Measurements from ENCODE around the gene ATP13A1.

The ATP13A1 gene

DNA sequence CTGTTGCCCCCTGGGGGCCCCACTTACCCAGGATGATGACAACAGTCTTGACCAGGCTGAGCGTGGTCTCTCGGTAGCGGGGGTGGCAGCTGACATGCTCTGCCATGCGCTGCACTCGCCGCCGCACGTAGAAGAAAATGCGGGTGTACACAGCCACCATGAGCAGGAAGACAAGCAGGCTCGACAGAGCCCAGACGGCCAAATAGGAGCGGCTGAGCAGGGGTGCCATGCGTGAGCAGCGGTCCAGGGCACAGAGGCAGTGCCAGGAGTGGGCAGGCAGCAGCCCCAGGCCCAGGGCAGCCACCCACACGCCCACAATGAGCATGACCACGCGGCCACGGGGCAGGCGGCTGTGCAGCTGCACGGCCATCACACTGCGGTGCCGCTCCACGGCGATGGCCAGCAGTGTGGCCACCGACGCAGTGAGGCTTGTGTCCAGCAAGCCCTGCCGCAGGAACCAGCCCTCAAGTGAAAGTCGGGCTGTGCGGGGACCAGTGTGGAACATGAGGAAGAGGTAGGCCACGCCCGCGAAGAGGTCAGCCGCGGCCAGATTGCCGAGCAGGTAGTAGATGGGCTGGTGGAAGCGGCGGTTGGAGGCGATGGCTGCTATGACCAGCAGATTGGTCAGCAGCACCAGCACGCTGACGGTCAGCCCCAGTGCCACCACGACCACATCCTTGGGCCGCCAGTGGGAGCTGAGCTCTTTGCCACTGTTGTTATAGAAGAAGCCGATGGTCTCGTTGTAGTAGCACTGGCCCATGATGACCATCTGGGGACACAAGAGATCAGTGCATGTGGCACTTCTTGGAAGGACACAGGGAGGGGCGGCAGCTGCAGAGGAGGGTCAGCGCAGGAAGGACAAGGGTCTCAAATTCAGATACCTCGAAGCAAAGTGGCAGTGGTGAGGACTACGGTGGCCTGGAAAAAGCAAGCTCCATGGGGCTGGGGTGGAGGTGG lies 36.7 kb downstream of the ATP13A1 start:
- WGBS = 96% methylated on average over 47 of the region's 48 CpGs

DNA sequence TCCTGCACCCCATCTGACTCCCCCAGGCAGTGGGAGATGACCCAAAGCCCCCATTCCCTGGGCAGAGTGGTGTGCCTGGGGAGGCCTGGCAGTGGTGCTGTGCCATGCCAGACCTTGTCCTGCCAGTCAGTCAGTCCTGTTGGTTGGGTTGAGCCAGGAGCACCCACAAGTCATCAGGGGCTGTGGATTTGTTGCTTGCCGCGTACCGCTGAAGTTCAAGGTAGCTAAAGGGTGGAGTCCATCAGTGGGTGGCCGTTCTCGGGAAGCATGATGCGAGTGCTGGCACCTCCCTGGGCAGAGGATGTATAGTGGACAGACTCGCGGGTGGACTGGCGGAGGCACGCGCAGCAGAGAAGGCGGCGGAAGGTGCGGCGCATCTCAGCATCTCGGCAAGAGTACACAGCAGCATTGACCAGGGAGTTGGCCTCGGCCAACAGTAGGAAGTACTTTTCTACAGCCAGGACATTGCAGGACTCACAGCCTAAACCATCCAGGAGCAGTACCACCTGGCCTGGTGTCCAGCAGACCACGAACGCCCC lies 39.4 kb downstream of the ATP13A1 start:
- Histone ChIP-seq H3K14ac (ENCODE audit: low read length in 2 of 2) (no peak overlapping the region), H3K23ac (ENCODE audit: low read length in 2 of 2) (no peak overlapping the region), H3K9ac (ENCODE audit: low read length) (no peak overlapping the region), H4K8ac (ENCODE audit: low read length) (no peak overlapping the region), H3K27me3 (ENCODE audit: control insufficient read depth in 1 of 2, insufficient read depth in 1 of 2, low read length in 2 of 2) (peaks cover 0 to 6% of the 10 kb centered on the region in 2 experiments), H3K36me3 (ENCODE audit: control insufficient read depth in 1 of 2, insufficient read depth in 2 of 2, low read depth in 1 of 2, low read length in 2 of 2) (peaks cover 0 to 21% of the 10 kb centered on the region in 2 experiments), H3K27ac (ENCODE audit: low read length, poor library complexity, severe bottlenecking) (no peak overlapping the region), H3K4ac (ENCODE audit: low read depth in 1 of 2, low read length in 2 of 2) (no peak overlapping the region), H2AFZ (ENCODE audit: low read depth, low read length) (no peak overlapping the region), H2BK5ac (ENCODE audit: low read depth, low read length, poor library complexity, severe bottlenecking) (no peak overlapping the region), H4K91ac (ENCODE audit: low read length) (peak overlapping the region; percentile 11), H2AK5ac (ENCODE audit: low read length, severe bottlenecking) (no peak overlapping the region), H2BK120ac (ENCODE audit: low read depth, low read length) (no peak overlapping the region), H3K18ac (ENCODE audit: low read depth in 1 of 2, low read length in 2 of 2) (no peak overlapping the region), H3K4me3 (ENCODE audit: insufficient read depth in 1 of 2, low read depth in 1 of 2, low read length in 2 of 2) (no peak overlapping the region), H3K79me1 (replicated peaks; ENCODE audit: low read length, poor library complexity, severe bottlenecking) (no peaks in the 10 kb centered on the region), H3K9me3 (ENCODE audit: control insufficient read depth, low read length) (no peaks in the 10 kb centered on the region), H3K4me1 (ENCODE audit: control insufficient read depth, insufficient read depth, low read depth, low read length) (peaks cover 21% of the 10 kb centered on the region), H2BK12ac (ENCODE audit: low read length in 2 of 2) (no peak overlapping the region), H2BK15ac (ENCODE audit: low read depth, poor library complexity, severe bottlenecking) (no peak overlapping the region), H3K4me2 (ENCODE audit: low read length, poor library complexity, severe bottlenecking) (no peak overlapping the region)
- DNase-seq = no peak
- WGBS = 97% methylated on average over 19 of the region's 19 CpGs

More for the DNA sequence above, 36.7 kb downstream of the ATP13A1 start:
- Histone ChIP-seq H2BK12ac (ENCODE audit: low read length in 2 of 2) (no peak overlapping the region), H2AFZ (ENCODE audit: low read depth, low read length) (no peak overlapping the region), H2AK5ac (ENCODE audit: low read length, severe bottlenecking) (no peak overlapping the region), H3K9ac (ENCODE audit: low read length) (no peak overlapping the region), H3K36me3 (ENCODE audit: control insufficient read depth in 1 of 2, insufficient read depth in 2 of 2, low read depth in 1 of 2, low read length in 2 of 2) (peaks cover 8 to 42% of the 10 kb centered on the region in 2 experiments), H3K27me3 (ENCODE audit: control insufficient read depth in 1 of 2, insufficient read depth in 1 of 2, low read length in 2 of 2) (peaks cover 0 to 6% of the 10 kb centered on the region in 2 experiments), H2BK15ac (ENCODE audit: low read depth, poor library complexity, severe bottlenecking) (no peak overlapping the region), H2BK120ac (ENCODE audit: low read depth, low read length) (no peak overlapping the region), H4K8ac (ENCODE audit: low read length) (no peak overlapping the region), H2BK5ac (ENCODE audit: low read depth, low read length, poor library complexity, severe bottlenecking) (no peak overlapping the region), H3K14ac (ENCODE audit: low read length in 2 of 2) (peak overlapping the region in 1 of 2 experiments; percentile 74), H4K91ac (ENCODE audit: low read length) (no peak overlapping the region), H3K4ac (ENCODE audit: low read depth in 1 of 2, low read length in 2 of 2) (no peak overlapping the region), H3K18ac (ENCODE audit: low read depth in 1 of 2, low read length in 2 of 2) (no peak overlapping the region), H3K9me3 (ENCODE audit: control insufficient read depth, low read length) (no peaks in the 10 kb centered on the region), H3K4me2 (ENCODE audit: low read length, poor library complexity, severe bottlenecking) (no peak overlapping the region), H3K79me1 (replicated peaks; ENCODE audit: low read length, poor library complexity, severe bottlenecking) (no peaks in the 10 kb centered on the region), H3K27ac (ENCODE audit: low read length, poor library complexity, severe bottlenecking) (no peak overlapping the region), H3K4me3 (ENCODE audit: insufficient read depth in 1 of 2, low read depth in 1 of 2, low read length in 2 of 2) (peak overlapping the region in 1 of 2 experiments; percentile 30), H3K23ac (ENCODE audit: low read length in 2 of 2) (no peak overlapping the region), H3K4me1 (ENCODE audit: control insufficient read depth, insufficient read depth, low read depth, low read length) (peaks cover 20% of the 10 kb centered on the region)
- no peak for DNase-seq

DNA sequence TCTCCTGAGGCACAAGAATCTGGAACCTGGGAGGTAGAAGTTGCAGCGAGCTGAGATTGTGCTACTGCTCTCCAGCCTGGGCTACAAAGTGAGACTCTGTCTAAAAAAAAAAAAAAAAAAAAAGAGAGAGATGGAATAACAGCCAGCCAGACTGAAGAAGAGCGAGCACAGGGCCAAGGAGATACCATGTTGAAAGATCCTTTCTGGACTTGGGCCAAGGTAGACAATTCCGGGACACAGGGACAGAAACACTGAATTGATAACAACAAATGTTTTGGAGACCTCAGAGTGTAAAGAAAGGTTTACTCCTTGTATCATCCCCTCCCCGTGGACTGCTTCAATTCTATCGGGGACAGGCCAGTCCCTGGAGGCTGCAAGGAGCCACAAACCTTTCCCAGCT lies 40.1 kb downstream of the ATP13A1 start:
- H3K23ac ChIP-seq (ENCODE audit: low read length in 2 of 2) = no peak overlapping the region
- no peak overlapping the region for H3K27ac ChIP-seq (ENCODE audit: low read length, poor library complexity, severe bottlenecking)

DNA sequence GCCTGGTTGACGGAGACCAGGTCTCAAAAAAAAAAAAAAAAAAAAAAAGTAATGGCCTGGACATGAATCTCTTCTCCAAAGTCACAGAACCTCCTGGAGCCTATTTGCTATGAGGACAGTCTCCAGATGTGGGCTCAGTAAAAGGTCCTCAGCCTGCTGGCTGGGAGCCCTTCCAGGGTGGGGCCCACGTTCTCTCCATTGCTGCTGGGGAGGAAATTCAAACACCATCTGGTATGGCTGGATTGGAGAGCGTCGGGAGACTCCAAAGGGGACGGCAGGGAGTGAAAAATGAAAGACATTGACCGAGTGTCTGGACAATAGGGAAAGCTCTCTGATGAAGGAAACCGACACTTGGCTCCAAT lies 43.6 kb downstream of the ATP13A1 start:
- Histone ChIP-seq H3K27me3 (ENCODE audit: control insufficient read depth in 1 of 2, insufficient read depth in 1 of 2, low read length in 2 of 2) (no peaks in the 10 kb centered on the region), H3K9ac (ENCODE audit: low read length) (no peak overlapping the region), H3K4ac (ENCODE audit: low read depth in 1 of 2, low read length in 2 of 2) (no peak overlapping the region), H3K4me3 (ENCODE audit: insufficient read depth in 1 of 2, low read depth in 1 of 2, low read length in 2 of 2) (no peak overlapping the region), H3K79me1 (replicated peaks; ENCODE audit: low read length, poor library complexity, severe bottlenecking) (peaks cover 1% of the 10 kb centered on the region), H2BK15ac (ENCODE audit: low read depth, poor library complexity, severe bottlenecking) (no peak overlapping the region), H3K36me3 (ENCODE audit: control insufficient read depth in 1 of 2, insufficient read depth in 2 of 2, low read depth in 1 of 2, low read length in 2 of 2) (peaks cover 0 to 13% of the 10 kb centered on the region in 2 experiments), H3K9me3 (ENCODE audit: control insufficient read depth, low read length) (no peaks in the 10 kb centered on the region), H2AFZ (ENCODE audit: low read depth, low read length) (no peak overlapping the region), H4K8ac (ENCODE audit: low read length) (no peak overlapping the region), H2BK120ac (ENCODE audit: low read depth, low read length) (no peak overlapping the region), H3K4me2 (ENCODE audit: low read length, poor library complexity, severe bottlenecking) (no peak overlapping the region), H2BK5ac (ENCODE audit: low read depth, low read length, poor library complexity, severe bottlenecking) (no peak overlapping the region), H3K4me1 (ENCODE audit: control insufficient read depth, insufficient read depth, low read depth, low read length) (peaks cover 10% of the 10 kb centered on the region), H2BK12ac (ENCODE audit: low read length in 2 of 2) (no peak overlapping the region), H3K14ac (ENCODE audit: low read length in 2 of 2) (no peak overlapping the region), H3K18ac (ENCODE audit: low read depth in 1 of 2, low read length in 2 of 2) (no peak overlapping the region), H4K91ac (ENCODE audit: low read length) (no peak overlapping the region), H3K23ac (ENCODE audit: low read length in 2 of 2) (no peak overlapping the region), H2AK5ac (ENCODE audit: low read length, severe bottlenecking) (no peak overlapping the region), H3K27ac (ENCODE audit: low read length, poor library complexity, severe bottlenecking) (no peak overlapping the region)
- DNase-seq = no peak
- 73% methylated on average over 7 of the region's 7 CpGs for WGBS

More for the DNA sequence above, 40.1 kb downstream of the ATP13A1 start:
- Histone ChIP-seq H2BK15ac (ENCODE audit: low read depth, poor library complexity, severe bottlenecking) (no peak overlapping the region), H2AK5ac (ENCODE audit: low read length, severe bottlenecking) (no peak overlapping the region), H2BK12ac (ENCODE audit: low read length in 2 of 2) (no peak overlapping the region), H3K4ac (ENCODE audit: low read depth in 1 of 2, low read length in 2 of 2) (no peak overlapping the region), H3K4me1 (ENCODE audit: control insufficient read depth, insufficient read depth, low read depth, low read length) (peaks cover 20% of the 10 kb centered on the region), H3K14ac (ENCODE audit: low read length in 2 of 2) (no peak overlapping the region), H3K9ac (ENCODE audit: low read length) (no peak overlapping the region), H2BK5ac (ENCODE audit: low read depth, low read length, poor library complexity, severe bottlenecking) (no peak overlapping the region), H3K36me3 (ENCODE audit: control insufficient read depth in 1 of 2, insufficient read depth in 2 of 2, low read depth in 1 of 2, low read length in 2 of 2) (peaks cover 0 to 21% of the 10 kb centered on the region in 2 experiments), H4K91ac (ENCODE audit: low read length) (no peak overlapping the region), H3K4me2 (ENCODE audit: low read length, poor library complexity, severe bottlenecking) (no peak overlapping the region), H3K18ac (ENCODE audit: low read depth in 1 of 2, low read length in 2 of 2) (no peak overlapping the region), H3K27me3 (ENCODE audit: control insufficient read depth in 1 of 2, insufficient read depth in 1 of 2, low read length in 2 of 2) (peaks cover 0 to 6% of the 10 kb centered on the region in 2 experiments), H3K9me3 (ENCODE audit: control insufficient read depth, low read length) (no peaks in the 10 kb centered on the region), H2BK120ac (ENCODE audit: low read depth, low read length) (no peak overlapping the region), H3K4me3 (ENCODE audit: insufficient read depth in 1 of 2, low read depth in 1 of 2, low read length in 2 of 2) (no peak overlapping the region), H4K8ac (ENCODE audit: low read length) (no peak overlapping the region), H2AFZ (ENCODE audit: low read depth, low read length) (no peak overlapping the region), H3K79me1 (replicated peaks; ENCODE audit: low read length, poor library complexity, severe bottlenecking) (no peaks in the 10 kb centered on the region)
- no peak for DNase-seq
- 90% methylated on average over 5 of the region's 5 CpGs for WGBS

Data from mesenchymal stem cell (in vitro differentiated cells and primary cell).